ENCODE measurements around the gene CHSY1. TPM values are rescaled to one million over a fixed set of nuclear protein-coding genes. Genes with fewer than 3 reads are reported as not detected.

The CHSY1 gene
- total and polyA plus RNA-seq, 2 donors (not counting 1 experiment from before 2014, with no cell fraction given): 4.7 to 20.3 TPM

DNA sequence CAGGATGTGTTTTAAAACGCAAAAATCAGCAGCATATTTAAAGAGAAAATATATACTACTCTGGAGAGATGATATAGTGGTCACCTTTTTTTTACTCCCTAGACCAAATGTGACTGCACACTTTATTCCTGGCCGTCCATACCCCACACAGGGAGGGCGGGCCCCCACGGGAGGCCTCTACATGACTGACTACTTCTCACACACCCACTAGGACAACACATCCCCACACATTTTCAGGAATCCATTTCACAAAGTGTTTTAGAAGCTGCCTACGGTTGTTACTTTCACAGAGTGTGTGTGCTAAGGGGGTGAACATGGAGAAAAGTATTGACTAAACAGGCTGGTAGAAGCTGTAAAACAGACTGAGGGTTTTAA is 67.9 kb downstream of the CHSY1 start:
- no peak overlapping the region for H3K27ac Mint-ChIP-seq
- no peaks in the 10 kb centered on the region for H3K9me3 ChIP-seq (ENCODE audit: control extremely low read depth in 1 of 3, control insufficient read depth in 2 of 3, insufficient read depth in 1 of 3, low read length in 2 of 3)
- H3K27ac ChIP-seq (ENCODE audit: low read length in 2 of 2): no peak overlapping the region
- DNase-seq (no peak), ATAC-seq (ENCODE audit: low read depth) (no peak)
- peaks cover 43% of the 10 kb centered on the region for H3K79me2 ChIP-seq (ENCODE audit: control insufficient read depth, insufficient read depth, low read length)
- peaks cover 0 to 10% of the 10 kb centered on the region in 2 experiments for H3K36me3 ChIP-seq (replicated peaks in 1 of 2; ENCODE audit: control extremely low read depth in 1 of 2, control insufficient read depth in 1 of 2, extremely low read depth in 1 of 2, insufficient read depth in 2 of 2, low read length in 1 of 2)
- TF ChIP-seq EZH2 (IDR thresholded peaks at IDR 0.05; ENCODE audit: borderline replicate concordance, insufficient read depth, low read depth, low read length, poor library complexity, severe bottlenecking): no peak
- TF ChIP-seq, protein P1, sequence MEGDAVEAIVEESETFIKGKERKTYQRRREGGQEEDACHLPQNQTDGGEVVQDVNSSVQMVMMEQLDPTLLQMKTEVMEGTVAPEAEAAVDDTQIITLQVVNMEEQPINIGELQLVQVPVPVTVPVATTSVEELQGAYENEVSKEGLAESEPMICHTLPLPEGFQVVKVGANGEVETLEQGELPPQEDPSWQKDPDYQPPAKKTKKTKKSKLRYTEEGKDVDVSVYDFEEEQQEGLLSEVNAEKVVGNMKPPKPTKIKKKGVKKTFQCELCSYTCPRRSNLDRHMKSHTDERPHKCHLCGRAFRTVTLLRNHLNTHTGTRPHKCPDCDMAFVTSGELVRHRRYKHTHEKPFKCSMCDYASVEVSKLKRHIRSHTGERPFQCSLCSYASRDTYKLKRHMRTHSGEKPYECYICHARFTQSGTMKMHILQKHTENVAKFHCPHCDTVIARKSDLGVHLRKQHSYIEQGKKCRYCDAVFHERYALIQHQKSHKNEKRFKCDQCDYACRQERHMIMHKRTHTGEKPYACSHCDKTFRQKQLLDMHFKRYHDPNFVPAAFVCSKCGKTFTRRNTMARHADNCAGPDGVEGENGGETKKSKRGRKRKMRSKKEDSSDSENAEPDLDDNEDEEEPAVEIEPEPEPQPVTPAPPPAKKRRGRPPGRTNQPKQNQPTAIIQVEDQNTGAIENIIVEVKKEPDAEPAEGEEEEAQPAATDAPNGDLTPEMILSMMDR (IDR thresholded peaks at IDR 0.05): no peak
- no peaks in the 10 kb centered on the region for H3K27me3 Mint-ChIP-seq
- POLR2A ChIA-PET: no interaction called here
- peaks cover 12% of the 10 kb centered on the region for H3K4me1 Mint-ChIP-seq
- H3K4me2 ChIP-seq (replicated peaks; ENCODE audit: low read depth, low read length, poor library complexity, severe bottlenecking): no peak overlapping the region
- H3K9ac ChIP-seq (ENCODE audit: low read length): no peak overlapping the region
- H3K27me3 ChIP-seq (replicated peaks in 1 of 4; ENCODE audit: control extremely low read depth in 1 of 4, control insufficient read depth in 3 of 4, insufficient read depth in 4 of 4, low read length in 3 of 4): no peaks in the 10 kb centered on the region
- WGBS (ENCODE audit: insufficient coverage): 84% methylated on average over 3 of the region's 5 CpGs
- intact Hi-C loops (cut with micrococcal nuclease): no loop called here
- no peaks in the 10 kb centered on the region for H3K9me3 Mint-ChIP-seq (ENCODE audit: insufficient read depth)
- no peak overlapping the region for H2AFZ ChIP-seq (ENCODE audit: insufficient read depth, low read depth, low read length, poor library complexity, severe bottlenecking)
- H3K4me1 ChIP-seq (ENCODE audit: control insufficient read depth in 2 of 2, insufficient read depth in 2 of 2, low read length in 2 of 2): peaks cover 0 to 8% of the 10 kb centered on the region in 2 donors
- CTCF ChIA-PET: no interaction called here
- H3K4me3 Mint-ChIP-seq: no peak overlapping the region
- H3K4me3 ChIP-seq (ENCODE audit: control extremely low read depth in 1 of 5, extremely low read depth in 1 of 5, insufficient read depth in 1 of 5, low read depth in 2 of 5, low read length in 4 of 5): no peak overlapping the region
- peaks cover 28% of the 10 kb centered on the region for H4K20me1 ChIP-seq (ENCODE audit: control insufficient read depth, insufficient read depth, low read length, poor library complexity, severe bottlenecking)

DNA sequence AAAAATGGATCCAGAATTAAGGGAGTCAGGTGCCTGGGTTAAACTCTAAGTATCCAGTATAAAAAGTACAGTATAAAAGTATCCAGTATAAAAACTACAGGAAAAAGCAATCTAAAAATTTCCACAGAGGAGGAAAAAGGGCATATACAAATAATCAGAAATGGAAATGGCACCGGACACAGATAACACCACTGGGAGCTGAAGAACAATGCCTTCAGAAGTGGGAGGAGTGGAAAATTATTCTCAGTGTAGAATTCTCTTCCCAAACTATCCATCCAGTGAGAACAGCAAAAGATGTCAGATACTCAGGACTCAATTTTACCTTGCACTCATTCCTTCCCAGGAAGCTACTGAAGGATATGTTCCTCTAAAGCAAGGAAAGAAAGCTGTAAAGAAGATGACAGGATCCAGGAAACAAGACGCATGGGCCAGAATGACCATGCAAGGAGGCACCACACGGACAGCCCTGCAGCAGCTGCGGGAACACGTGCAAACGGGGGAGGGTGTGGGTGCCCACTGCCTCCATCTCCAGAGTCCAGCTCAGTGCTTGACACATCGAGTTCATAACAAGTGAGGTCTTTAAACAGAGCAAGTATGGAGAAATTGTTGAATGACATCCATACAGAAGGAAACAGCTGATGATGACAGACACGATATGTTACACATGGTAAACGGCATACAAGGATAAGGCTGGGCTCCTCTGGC is 68.5 kb downstream of the CHSY1 start:
- H3K4me1 ChIP-seq (ENCODE audit: control insufficient read depth in 2 of 2, insufficient read depth in 2 of 2, low read length in 2 of 2): peaks cover 0 to 4% of the 10 kb centered on the region in 2 donors
- H3K79me2 ChIP-seq (ENCODE audit: control insufficient read depth, insufficient read depth, low read length): peaks cover 39% of the 10 kb centered on the region
- H3K4me3 ChIP-seq (ENCODE audit: control extremely low read depth in 1 of 5, extremely low read depth in 1 of 5, insufficient read depth in 1 of 5, low read depth in 2 of 5, low read length in 4 of 5): no peak overlapping the region
- peaks cover 24% of the 10 kb centered on the region for H4K20me1 ChIP-seq (ENCODE audit: control insufficient read depth, insufficient read depth, low read length, poor library complexity, severe bottlenecking)
- Mint-ChIP-seq H3K4me1 (peaks cover 8% of the 10 kb centered on the region), H3K4me3 (no peak overlapping the region), H3K9me3 (ENCODE audit: insufficient read depth) (no peaks in the 10 kb centered on the region), H3K27ac (no peak overlapping the region), H3K27me3 (no peaks in the 10 kb centered on the region)
- H2AFZ ChIP-seq (ENCODE audit: insufficient read depth, low read depth, low read length, poor library complexity, severe bottlenecking): no peak overlapping the region
- TF ChIP-seq EZH2 (IDR thresholded peaks at IDR 0.05; ENCODE audit: borderline replicate concordance, insufficient read depth, low read depth, low read length, poor library complexity, severe bottlenecking): no peak
- TF ChIP-seq, protein P1 (IDR thresholded peaks at IDR 0.05): no peak
- ChIA-PET CTCF (no interaction called here), POLR2A (no interaction called here)
- intact Hi-C loops (cut with micrococcal nuclease): no loop called here
- WGBS (ENCODE audit: insufficient coverage): over 99% methylated on average over 7 of the region's 9 CpGs
- ATAC-seq (ENCODE audit: low read depth) (no peak), DNase-seq (no peak)
- peaks cover 0 to 12% of the 10 kb centered on the region in 2 experiments for H3K36me3 ChIP-seq (replicated peaks in 1 of 2; ENCODE audit: control extremely low read depth in 1 of 2, control insufficient read depth in 1 of 2, extremely low read depth in 1 of 2, insufficient read depth in 2 of 2, low read length in 1 of 2)
- no peaks in the 10 kb centered on the region for H3K27me3 ChIP-seq (replicated peaks in 1 of 4; ENCODE audit: control extremely low read depth in 1 of 4, control insufficient read depth in 3 of 4, insufficient read depth in 4 of 4, low read length in 3 of 4)
- no peak overlapping the region for H3K27ac ChIP-seq (ENCODE audit: low read length in 2 of 2)
- H3K9me3 ChIP-seq (ENCODE audit: control extremely low read depth in 1 of 3, control insufficient read depth in 2 of 3, insufficient read depth in 1 of 3, low read length in 2 of 3): no peaks in the 10 kb centered on the region
- H3K9ac ChIP-seq (ENCODE audit: low read length): no peak overlapping the region
- no peak overlapping the region for H3K4me2 ChIP-seq (replicated peaks; ENCODE audit: low read depth, low read length, poor library complexity, severe bottlenecking)
